CD4-positive, CD25-positive, alpha-beta regulatory T cell (primary cell): ENCODE measurements around the gene WDR76. TPM values are rescaled to one million over a fixed set of nuclear protein-coding genes. Genes with fewer than 3 reads are reported as not detected.
"Not testable (repeated sequence)": the region's sequence is repeated elsewhere in the genome, so short reads cannot be mapped to it uniquely, and the experiment has no call there.

Experiments
- ATAC-seq, 2 donors: fragments of 150-1000 bp; cut with Tn5 transposase; one replicate each; pipeline ENCODE4 v1.10.0; 2021; ENCODE audit warnings: low read depth in 2 of 2, moderate number of reproducible peaks in 2 of 2, moderate library complexity in 1 of 2
- DNase-seq, 3 donors: peaks; one replicate each; pipeline versions ENCODE4 v3.0.0 to v3.0.0-alpha.2; 2012 to 2022; ENCODE audit warnings: mixed read lengths in 1 of 3
- H3K27ac ChIP-seq: one replicate; pipeline ENCODE4 v1.7.0; 2013; ENCODE audit warnings: mild to moderate bottlenecking, low read length; ENCODE audit not compliant: insufficient read depth, poor library complexity, severe bottlenecking
- H3K27me3 ChIP-seq: one replicate; pipeline ENCODE4 v1.7.0; 2013; ENCODE audit warnings: low read length; ENCODE audit not compliant: control insufficient read depth, insufficient read depth
- H3K36me3 ChIP-seq: one replicate; pipeline ENCODE4 v1.7.0; 2013; ENCODE audit warnings: mild to moderate bottlenecking, low read length, moderate library complexity; ENCODE audit not compliant: control insufficient read depth, insufficient read depth
- H3K4me1 ChIP-seq: 2 replicates; pipeline ENCODE4 v1.7.0; 2013; ENCODE audit warnings: mild to moderate bottlenecking, low read length; ENCODE audit not compliant: insufficient read depth, control insufficient read depth, poor library complexity, severe bottlenecking
- H3K4me3 ChIP-seq: one replicate; pipeline ENCODE4 v1.7.0; 2013; ENCODE audit warnings: low read depth, mild to moderate bottlenecking, low read length, moderate library complexity
- H3K9me3 ChIP-seq, 2 experiments: 1 replicate in 1 of 2; 2 replicates in 1 of 2; pipeline ENCODE4 v1.7.0; 2013; ENCODE audit warnings: low read length in 2 of 2, mild to moderate bottlenecking in 1 of 2, moderate library complexity in 1 of 2; ENCODE audit not compliant: control insufficient read depth in 2 of 2
- H3K27ac Mint-ChIP-seq, 3 donors: one replicate each; pipeline ENCODE4 v1.8.0; 2020 to 2022; ENCODE audit warnings: mild to moderate bottlenecking in 3 of 3, mixed read lengths in 3 of 3, moderate library complexity in 2 of 3
- H3K27me3 Mint-ChIP-seq: one replicate; pipeline ENCODE4 v1.8.0; 2022; ENCODE audit warnings: mild to moderate bottlenecking, mixed read lengths
- H3K36me3 Mint-ChIP-seq: one replicate; pipeline ENCODE4 v1.8.0; 2020; ENCODE audit warnings: mixed read lengths
- H3K4me1 Mint-ChIP-seq, 4 donors: one replicate each; pipeline ENCODE4 v1.8.0; 2020 to 2022; ENCODE audit warnings: mixed read lengths in 4 of 4, mild to moderate bottlenecking in 1 of 4
- H3K4me3 Mint-ChIP-seq, 4 donors: one replicate each; pipeline ENCODE4 v1.8.0; 2020 to 2022; ENCODE audit warnings: mild to moderate bottlenecking in 4 of 4, mixed read lengths in 4 of 4, moderate library complexity in 3 of 4
- H3K9me3 Mint-ChIP-seq, 7 donors: one replicate each; pipeline ENCODE4 v1.8.0; 2020 to 2022; ENCODE audit warnings: mixed read lengths in 7 of 7, mild to moderate bottlenecking in 3 of 7, moderate library complexity in 2 of 7
- polyA plus RNA-seq, 4 donors: library from polyadenylated mRNA; unstranded; fragments of 300-500 nt; fragmentation: Illumina TruSeq; gene quantifications; one replicate each; pipeline ENCODE4 v1.2.3, GENCODE V29; 2021
- total RNA-seq: library from RNA; stranded (reverse); gene quantifications from one replicate; pipeline ENCODE4 v1.2.3, GENCODE V29; 2022

The WDR76 gene
- total and polyA plus RNA-seq, 5 donors from 2014 or later: 12.1 to 14.1 (median 12.4) TPM

GRCh38 chr15:43800286-43801141, 26.3 kb upstream of the WDR76 start, which contains the start of gene HYPK:
Gene HYPK, plus strand, starts transcription at chr15:43800599. Its CDS starts 24 bp downstream, at chr15:43800623.
- Histone ChIP-seq H3K36me3 (peaks cover 47% of the 10 kb centered on the region), H3K27ac (peak within 1 kb of the TSS; percentile 89), H3K4me3 (peak within 1 kb of the TSS; percentile 95), H3K4me1 (peaks cover 22% of the 10 kb centered on the region), H3K9me3 (no peaks in the 10 kb centered on the region), H3K27me3 (no peaks in the 10 kb centered on the region)
- DNase-seq: peak; percentile 87 to 96 (median 91)
- peak within 1 kb of the TSS; percentile 93 to 100 (median 100) for H3K4me3 Mint-ChIP-seq
- no peaks in the 10 kb centered on the region for H3K27me3 Mint-ChIP-seq
- peak within 1 kb of the TSS; percentile 97 to 100 (median 99) for H3K27ac Mint-ChIP-seq
- peak; percentile 99 for ATAC-seq
- peaks cover 22% of the 10 kb centered on the region for H3K36me3 Mint-ChIP-seq
- peaks cover 6 to 58% (median 35%) of the 10 kb centered on the region in 4 donors for H3K4me1 Mint-ChIP-seq
- no peaks in the 10 kb centered on the region for H3K9me3 Mint-ChIP-seq

GRCh38 chr15:43802676-43803075, 24.1 kb upstream of the WDR76 start:
- H3K9me3 Mint-ChIP-seq, H3K4me3 Mint-ChIP-seq, ATAC-seq, DNase-seq, H3K27me3 ChIP-seq, H3K4me3 ChIP-seq, H3K27me3 Mint-ChIP-seq, H3K9me3 ChIP-seq, H3K27ac ChIP-seq: not testable (repeated sequence)
- Histone ChIP-seq H3K4me1 (peaks cover 19% of the 10 kb centered on the region), H3K36me3 (peaks cover 49% of the 10 kb centered on the region)
- Mint-ChIP-seq H3K27ac (peak overlapping the region in 1 of 3 donors; percentile 32), H3K36me3 (peaks cover 33% of the 10 kb centered on the region), H3K4me1 (peaks cover 6 to 39% (median 25%) of the 10 kb centered on the region in 4 donors)

GRCh38 chr15:43808435-43808950, 18.3 kb upstream of the WDR76 start:
- no peaks in the 10 kb centered on the region for H3K9me3 Mint-ChIP-seq
- Histone ChIP-seq H3K27me3 (no peaks in the 10 kb centered on the region), H3K4me1 (no peaks in the 10 kb centered on the region), H3K4me3 (no peak overlapping the region), H3K36me3 (peaks cover 76% of the 10 kb centered on the region), H3K27ac (no peak overlapping the region), H3K9me3 (no peaks in the 10 kb centered on the region)
- DNase-seq (no peak), ATAC-seq (no peak)
- H3K4me3 Mint-ChIP-seq: no peak overlapping the region
- no peaks in the 10 kb centered on the region for H3K27me3 Mint-ChIP-seq
- no peak overlapping the region for H3K27ac Mint-ChIP-seq
- H3K36me3 Mint-ChIP-seq: peaks cover 45% of the 10 kb centered on the region
- H3K4me1 Mint-ChIP-seq: peaks cover 0 to 7% (median 4%) of the 10 kb centered on the region in 4 donors

GRCh38 chr15:43808960-43809678, 17.7 kb upstream of the WDR76 start:
- Histone ChIP-seq H3K27ac (no peak overlapping the region), H3K27me3 (no peaks in the 10 kb centered on the region), H3K4me3 (no peak overlapping the region), H3K36me3 (peaks cover 80% of the 10 kb centered on the region), H3K4me1 (no peaks in the 10 kb centered on the region), H3K9me3 (no peaks in the 10 kb centered on the region)
- no peaks in the 10 kb centered on the region for H3K27me3 Mint-ChIP-seq
- H3K36me3 Mint-ChIP-seq: peaks cover 45% of the 10 kb centered on the region
- H3K9me3 Mint-ChIP-seq: no peaks in the 10 kb centered on the region
- peaks cover 0 to 6% (median 2%) of the 10 kb centered on the region in 4 donors for H3K4me1 Mint-ChIP-seq
- ATAC-seq (no peak), DNase-seq (no peak)
- peak overlapping the region in 1 of 4 donors; percentile 75 for H3K4me3 Mint-ChIP-seq
- H3K27ac Mint-ChIP-seq: no peak overlapping the region

GRCh38 chr15:43815064-43815463, 11.7 kb upstream of the WDR76 start:
- H3K27me3 ChIP-seq, ATAC-seq, H3K27me3 Mint-ChIP-seq, H3K4me3 ChIP-seq, H3K4me1 ChIP-seq, DNase-seq, H3K9me3 ChIP-seq, H3K27ac ChIP-seq, H3K9me3 Mint-ChIP-seq: not testable (repeated sequence)
- H3K36me3 ChIP-seq: peaks cover 57% of the 10 kb centered on the region
- peak overlapping the region in 1 of 3 donors; percentile 72 for H3K27ac Mint-ChIP-seq
- peaks cover 5 to 13% (median 7%) of the 10 kb centered on the region in 4 donors for H3K4me1 Mint-ChIP-seq
- H3K36me3 Mint-ChIP-seq: peaks cover 31% of the 10 kb centered on the region
- peak overlapping the region in 1 of 4 donors; percentile 69 for H3K4me3 Mint-ChIP-seq

- Histone ChIP-seq H3K27ac (no peak overlapping the region), H3K27me3 (no peaks in the 10 kb centered on the region), H3K36me3 (peaks cover 13% of the 10 kb centered on the region), H3K9me3 (no peaks in the 10 kb centered on the region), H3K4me3 (peak overlapping the region; percentile 50), H3K4me1 (peaks cover 46% of the 10 kb centered on the region)
- Mint-ChIP-seq H3K36me3 (peaks cover 7% of the 10 kb centered on the region), H3K4me3 (peak overlapping the region; percentile 54 to 93 (median 76)), H3K4me1 (peaks cover 10 to 58% (median 30%) of the 10 kb centered on the region in 4 donors), H3K27me3 (no peaks in the 10 kb centered on the region), H3K9me3 (no peaks in the 10 kb centered on the region), H3K27ac (peak overlapping the region in 2 of 3 donors; percentile 5 to 23)
- ATAC-seq: no peak
- DNase-seq: no peak
These were observed 5.3 kb upstream of the WDR76 start for GRCh38 chr15:43821505-43821904.

- Mint-ChIP-seq H3K9me3 (no peaks in the 10 kb centered on the region), H3K36me3 (peaks cover 3% of the 10 kb centered on the region), H3K4me1 (peaks cover 19 to 71% (median 51%) of the 10 kb centered on the region in 4 donors), H3K4me3 (peak within 1 kb of the TSS; percentile 93 to 99 (median 96)), H3K27ac (peak within 1 kb of the TSS; percentile 98 to 100 (median 100)), H3K27me3 (no peaks in the 10 kb centered on the region)
- H3K27ac ChIP-seq: peak within 1 kb of the TSS; percentile 95
- DNase-seq (peak; percentile 90 to 98 (median 92)), ATAC-seq (peak; percentile 87 to 89)
- peaks cover 71% of the 10 kb centered on the region for H3K4me1 ChIP-seq
- peak within 1 kb of the TSS; percentile 99 for H3K4me3 ChIP-seq
- H3K27me3 ChIP-seq: no peaks in the 10 kb centered on the region
- H3K36me3 ChIP-seq: no peaks in the 10 kb centered on the region
- H3K9me3 ChIP-seq: no peaks in the 10 kb centered on the region
These were observed 2.2 kb upstream of the WDR76 start, which contains the start of gene MFAP1 for GRCh38 chr15:43824302-43825246. Gene MFAP1, minus strand, starts transcription at chr15:43824690. Its CDS starts 121 bp downstream, at chr15:43824569.
